ENCODE measurements around the gene TSPAN18. TPM values are rescaled to one million over a fixed set of nuclear protein-coding genes. Genes with fewer than 3 reads are reported as not detected.

Gene TSPAN18
- total and polyA plus RNA-seq, 10 of the 15 experiments (the other 5 are each of a cell fraction or from before 2014, with no cell fraction given) = 0.02 to 0.77 (median 0.13) TPM; not detected in 1

DNA sequence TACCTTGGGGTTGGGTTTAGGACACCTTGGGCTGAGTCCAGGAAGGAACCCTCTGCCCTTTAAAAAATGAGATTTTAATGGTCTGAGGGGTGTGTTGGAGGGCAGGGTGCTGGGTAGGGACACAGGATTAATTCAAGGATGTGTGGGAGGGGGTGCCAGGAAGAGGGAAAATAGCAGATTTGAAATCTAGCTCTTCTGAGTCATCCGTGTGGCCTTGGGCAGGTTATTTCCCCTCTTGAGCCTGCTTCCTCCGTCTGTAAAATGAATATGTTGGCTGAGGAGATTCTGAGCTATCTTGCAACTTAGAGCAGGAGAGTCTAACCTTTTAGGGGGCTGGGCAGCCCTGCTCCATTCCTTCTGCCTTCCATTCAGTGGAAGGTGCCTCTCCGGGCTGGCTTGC is 3.0 kb downstream of the TSPAN18 start:
- 49% methylated on average over 3 of the region's 3 CpGs for WGBS (ENCODE audit: insufficient coverage, insufficient replicate concordance, low lambda C conversion rate, missing lambda C conversion rate)
- no peaks in the 10 kb centered on the region for H4K20me1 ChIP-seq (ENCODE audit: control insufficient read depth, insufficient read depth)
- ChIA-PET SMC1A (ENCODE audit: uncharacterized antibody, unreplicated experiment) (interaction anchor here (1.1 kb wide), 2 partner anchors 47 to 181 kb away, joined by 3 read pairs; no protein-coding TSS in a partner anchor), RAD21 (ENCODE audit: unreplicated experiment) (interaction anchor here (1.0 to 2.5 kb wide), 3 partner anchors 163 to 182 kb away, joined by 3 to 7 read pairs (median 6); no protein-coding TSS in a partner anchor), POLR2A (no interaction called here), CTCF (interaction anchor here (0.7 to 1.4 kb wide), 7 partner anchors 11 to 206 kb away, joined by 3 to 8 read pairs (median 3); no protein-coding TSS in a partner anchor)
- H3K4me3 ChIP-seq = no peak overlapping the region
- DNase-seq (ENCODE audit: low read depth, low spot score) = no peak
- BruUV-seq (replicated peaks) = no TSS peak
- H3K4me1 ChIP-seq (ENCODE audit: control insufficient read depth, insufficient read depth, low read length) = peaks cover 11% of the 10 kb centered on the region
- no peak overlapping the region for H3K9ac ChIP-seq (ENCODE audit: control insufficient read depth, insufficient read depth, low read length)
- no peaks in the 10 kb centered on the region for H3K79me2 ChIP-seq (ENCODE audit: control insufficient read depth, insufficient read depth, low read length)
- H3K4me2 ChIP-seq (ENCODE audit: control insufficient read depth, insufficient read depth) = no peak overlapping the region
- intact Hi-C loops (cut with micrococcal nuclease; ENCODE audit: unreplicated experiment) = loop anchor here (5.0 kb wide), 4 partner anchors 48 to 172 kb away; no protein-coding TSS in a partner anchor
- no peaks in the 10 kb centered on the region for H3K36me3 ChIP-seq (ENCODE audit: control insufficient read depth in 2 of 2, insufficient read depth in 2 of 2, low read length in 1 of 2)
- no peaks in the 10 kb centered on the region for H3K9me3 ChIP-seq (replicated peaks; ENCODE audit: control insufficient read depth, insufficient read depth, low read length)
- FAIRE-seq = no peak
- no peak overlapping the region for H2AFZ ChIP-seq (ENCODE audit: control insufficient read depth, low read depth, low read length)
- no peak overlapping the region for H3K27ac ChIP-seq (ENCODE audit: control insufficient read depth, insufficient read depth)
- ATAC-seq = no peak
- peaks cover 0 to 3% of the 10 kb centered on the region in 2 experiments; a peak in 3 of 4 replicates for H3K27me3 ChIP-seq (replicated peaks in 1 of 2; ENCODE audit: control insufficient read depth in 2 of 2, insufficient read depth in 2 of 2, low read length in 1 of 2)
- in situ Hi-C loops (cut with MboI) = loop anchor here (5.0 to 10.0 kb wide), 2 partner anchors 163 to 185 kb away; no protein-coding TSS in a partner anchor
- no peak for TF ChIP-seq NR2C1 (IDR thresholded peaks at IDR 0.05)
- TF ChIP-seq, protein P1, sequence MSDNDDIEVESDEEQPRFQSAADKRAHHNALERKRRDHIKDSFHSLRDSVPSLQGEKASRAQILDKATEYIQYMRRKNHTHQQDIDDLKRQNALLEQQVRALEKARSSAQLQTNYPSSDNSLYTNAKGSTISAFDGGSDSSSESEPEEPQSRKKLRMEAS (IDR thresholded peaks at IDR 0.05; ENCODE audit: low read depth, low read length) = no peak
- TF ChIP-seq, protein P2, sequence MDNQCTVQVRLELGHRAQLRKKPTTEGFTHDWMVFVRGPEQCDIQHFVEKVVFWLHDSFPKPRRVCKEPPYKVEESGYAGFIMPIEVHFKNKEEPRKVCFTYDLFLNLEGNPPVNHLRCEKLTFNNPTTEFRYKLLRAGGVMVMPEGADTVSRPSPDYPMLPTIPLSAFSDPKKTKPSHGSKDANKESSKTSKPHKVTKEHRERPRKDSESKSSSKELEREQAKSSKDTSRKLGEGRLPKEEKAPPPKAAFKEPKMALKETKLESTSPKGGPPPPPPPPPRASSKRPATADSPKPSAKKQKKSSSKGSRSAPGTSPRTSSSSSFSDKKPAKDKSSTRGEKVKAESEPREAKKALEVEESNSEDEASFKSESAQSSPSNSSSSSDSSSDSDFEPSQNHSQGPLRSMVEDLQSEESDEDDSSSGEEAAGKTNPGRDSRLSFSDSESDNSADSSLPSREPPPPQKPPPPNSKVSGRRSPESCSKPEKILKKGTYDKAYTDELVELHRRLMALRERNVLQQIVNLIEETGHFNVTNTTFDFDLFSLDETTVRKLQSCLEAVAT (IDR thresholded peaks at IDR 0.05) = no peak
- no peak for TF ChIP-seq BMI1 (IDR thresholded peaks at IDR 0.05; ENCODE audit: borderline replicate concordance)
- no peak for TF ChIP-seq NR2F1 (conservative IDR thresholded peaks at IDR 0.05)
- TF ChIP-seq, protein P3, sequence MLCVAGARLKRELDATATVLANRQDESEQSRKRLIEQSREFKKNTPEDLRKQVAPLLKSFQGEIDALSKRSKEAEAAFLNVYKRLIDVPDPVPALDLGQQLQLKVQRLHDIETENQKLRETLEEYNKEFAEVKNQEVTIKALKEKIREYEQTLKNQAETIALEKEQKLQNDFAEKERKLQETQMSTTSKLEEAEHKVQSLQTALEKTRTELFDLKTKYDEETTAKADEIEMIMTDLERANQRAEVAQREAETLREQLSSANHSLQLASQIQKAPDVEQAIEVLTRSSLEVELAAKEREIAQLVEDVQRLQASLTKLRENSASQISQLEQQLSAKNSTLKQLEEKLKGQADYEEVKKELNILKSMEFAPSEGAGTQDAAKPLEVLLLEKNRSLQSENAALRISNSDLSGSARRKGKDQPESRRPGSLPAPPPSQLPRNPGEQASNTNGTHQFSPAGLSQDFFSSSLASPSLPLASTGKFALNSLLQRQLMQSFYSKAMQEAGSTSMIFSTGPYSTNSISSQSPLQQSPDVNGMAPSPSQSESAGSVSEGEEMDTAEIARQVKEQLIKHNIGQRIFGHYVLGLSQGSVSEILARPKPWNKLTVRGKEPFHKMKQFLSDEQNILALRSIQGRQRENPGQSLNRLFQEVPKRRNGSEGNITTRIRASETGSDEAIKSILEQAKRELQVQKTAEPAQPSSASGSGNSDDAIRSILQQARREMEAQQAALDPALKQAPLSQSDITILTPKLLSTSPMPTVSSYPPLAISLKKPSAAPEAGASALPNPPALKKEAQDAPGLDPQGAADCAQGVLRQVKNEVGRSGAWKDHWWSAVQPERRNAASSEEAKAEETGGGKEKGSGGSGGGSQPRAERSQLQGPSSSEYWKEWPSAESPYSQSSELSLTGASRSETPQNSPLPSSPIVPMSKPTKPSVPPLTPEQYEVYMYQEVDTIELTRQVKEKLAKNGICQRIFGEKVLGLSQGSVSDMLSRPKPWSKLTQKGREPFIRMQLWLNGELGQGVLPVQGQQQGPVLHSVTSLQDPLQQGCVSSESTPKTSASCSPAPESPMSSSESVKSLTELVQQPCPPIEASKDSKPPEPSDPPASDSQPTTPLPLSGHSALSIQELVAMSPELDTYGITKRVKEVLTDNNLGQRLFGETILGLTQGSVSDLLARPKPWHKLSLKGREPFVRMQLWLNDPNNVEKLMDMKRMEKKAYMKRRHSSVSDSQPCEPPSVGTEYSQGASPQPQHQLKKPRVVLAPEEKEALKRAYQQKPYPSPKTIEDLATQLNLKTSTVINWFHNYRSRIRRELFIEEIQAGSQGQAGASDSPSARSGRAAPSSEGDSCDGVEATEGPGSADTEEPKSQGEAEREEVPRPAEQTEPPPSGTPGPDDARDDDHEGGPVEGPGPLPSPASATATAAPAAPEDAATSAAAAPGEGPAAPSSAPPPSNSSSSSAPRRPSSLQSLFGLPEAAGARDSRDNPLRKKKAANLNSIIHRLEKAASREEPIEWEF (IDR thresholded peaks at IDR 0.05; ENCODE audit: insufficient replicate concordance, low read depth, low read length) = no peak
- no peak for TF ChIP-seq BRCA1 (IDR thresholded peaks at IDR 0.05; ENCODE audit: low read depth, low read length)
- no peak for TF ChIP-seq MEF2A (IDR thresholded peaks at IDR 0.05; ENCODE audit: insufficient read depth, low read depth, low read length)
- TF ChIP-seq IKZF1 (conservative IDR thresholded peaks at IDR 0.05) = no peak
- TF ChIP-seq, protein P4, sequence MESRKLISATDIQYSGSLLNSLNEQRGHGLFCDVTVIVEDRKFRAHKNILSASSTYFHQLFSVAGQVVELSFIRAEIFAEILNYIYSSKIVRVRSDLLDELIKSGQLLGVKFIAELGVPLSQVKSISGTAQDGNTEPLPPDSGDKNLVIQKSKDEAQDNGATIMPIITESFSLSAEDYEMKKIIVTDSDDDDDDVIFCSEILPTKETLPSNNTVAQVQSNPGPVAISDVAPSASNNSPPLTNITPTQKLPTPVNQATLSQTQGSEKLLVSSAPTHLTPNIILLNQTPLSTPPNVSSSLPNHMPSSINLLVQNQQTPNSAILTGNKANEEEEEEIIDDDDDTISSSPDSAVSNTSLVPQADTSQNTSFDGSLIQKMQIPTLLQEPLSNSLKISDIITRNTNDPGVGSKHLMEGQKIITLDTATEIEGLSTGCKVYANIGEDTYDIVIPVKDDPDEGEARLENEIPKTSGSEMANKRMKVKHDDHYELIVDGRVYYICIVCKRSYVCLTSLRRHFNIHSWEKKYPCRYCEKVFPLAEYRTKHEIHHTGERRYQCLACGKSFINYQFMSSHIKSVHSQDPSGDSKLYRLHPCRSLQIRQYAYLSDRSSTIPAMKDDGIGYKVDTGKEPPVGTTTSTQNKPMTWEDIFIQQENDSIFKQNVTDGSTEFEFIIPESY (IDR thresholded peaks at IDR 0.05) = no peak
- no peak for TF ChIP-seq KAT2A (conservative IDR thresholded peaks at IDR 0.05; ENCODE audit: control insufficient read depth, low read depth, low read length)
- TF ChIP-seq, protein P5, sequence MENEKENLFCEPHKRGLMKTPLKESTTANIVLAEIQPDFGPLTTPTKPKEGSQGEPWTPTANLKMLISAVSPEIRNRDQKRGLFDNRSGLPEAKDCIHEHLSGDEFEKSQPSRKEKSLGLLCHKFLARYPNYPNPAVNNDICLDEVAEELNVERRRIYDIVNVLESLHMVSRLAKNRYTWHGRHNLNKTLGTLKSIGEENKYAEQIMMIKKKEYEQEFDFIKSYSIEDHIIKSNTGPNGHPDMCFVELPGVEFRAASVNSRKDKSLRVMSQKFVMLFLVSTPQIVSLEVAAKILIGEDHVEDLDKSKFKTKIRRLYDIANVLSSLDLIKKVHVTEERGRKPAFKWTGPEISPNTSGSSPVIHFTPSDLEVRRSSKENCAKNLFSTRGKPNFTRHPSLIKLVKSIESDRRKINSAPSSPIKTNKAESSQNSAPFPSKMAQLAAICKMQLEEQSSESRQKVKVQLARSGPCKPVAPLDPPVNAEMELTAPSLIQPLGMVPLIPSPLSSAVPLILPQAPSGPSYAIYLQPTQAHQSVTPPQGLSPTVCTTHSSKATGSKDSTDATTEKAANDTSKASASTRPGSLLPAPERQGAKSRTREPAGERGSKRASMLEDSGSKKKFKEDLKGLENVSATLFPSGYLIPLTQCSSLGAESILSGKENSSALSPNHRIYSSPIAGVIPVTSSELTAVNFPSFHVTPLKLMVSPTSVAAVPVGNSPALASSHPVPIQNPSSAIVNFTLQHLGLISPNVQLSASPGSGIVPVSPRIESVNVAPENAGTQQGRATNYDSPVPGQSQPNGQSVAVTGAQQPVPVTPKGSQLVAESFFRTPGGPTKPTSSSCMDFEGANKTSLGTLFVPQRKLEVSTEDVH (IDR thresholded peaks at IDR 0.05; ENCODE audit: low read depth, partially characterized antibody) = no peak
